A673 (cell line): ENCODE measurements around the gene SMIM17. TPM values are rescaled to one million over a fixed set of nuclear protein-coding genes. Genes with fewer than 3 reads are reported as not detected.
A peak's percentile ranks its signal among the peaks of the same experiment; 100 is the strongest.

Experiments used
- BruUV-seq: library from RNA; stranded (reverse); fragments of 400-500 nt; replicated peaks from 2 replicates; lab custom pipeline; 2021; lab: Mats Ljungman, UMichigan
- CTCF ChIA-PET: fragments of 300-600 bp; sonication (Branson Sonifier 250); formaldehyde crosslinking; loops from one replicate; lab custom pipeline; 2022; ENCODE audit warnings: antibody characterized with exemption; lab: Charles Lee
- POLR2A ChIA-PET: fragments of 300-600 bp; sonication (Branson Sonifier 250); formaldehyde crosslinking; loops from one replicate; lab custom pipeline; 2022; ENCODE audit warnings: antibody characterized with exemption; ENCODE audit not compliant: low non-redundant PET; lab: Charles Lee
- DNase-seq: peaks from one replicate; pipeline ENCODE4 v3.0.0-alpha.2; 2015; ENCODE audit warnings: low spot score
- H3K27ac ChIP-seq: fragments of 200-600 bp; sonication (generic); 2 replicates; pipeline ENCODE4 v1.5.1; 2016; ENCODE audit warnings: mixed run types, low read depth, mild to moderate bottlenecking, mixed read lengths, antibody characterized with exemption, low read length; ENCODE audit not compliant: poor library complexity, severe bottlenecking
- H3K27me3 ChIP-seq: fragments of 200-600 bp; sonication (generic); replicated peaks from 2 replicates; pipeline ENCODE4 v1.6.1; 2017; ENCODE audit warnings: mixed run types, low read depth, mild to moderate bottlenecking, mixed read lengths, antibody characterized with exemption, low read length; ENCODE audit not compliant: insufficient read depth, poor library complexity
- H3K36me3 ChIP-seq: fragments of 200-600 bp; sonication (generic); 2 replicates; pipeline ENCODE4 v1.6.1; 2016; ENCODE audit warnings: mixed run types, mild to moderate bottlenecking, mixed read lengths, antibody characterized with exemption, low read length; ENCODE audit not compliant: insufficient read depth, poor library complexity, severe bottlenecking
- H3K4me1 ChIP-seq: fragments of 200-600 bp; sonication (generic); 2 replicates; pipeline ENCODE4 v1.6.1; 2017; ENCODE audit warnings: mixed run types, mild to moderate bottlenecking, mixed read lengths, antibody characterized with exemption, low read length; ENCODE audit not compliant: insufficient read depth, poor library complexity, severe bottlenecking
- H3K4me3 ChIP-seq: fragments of 200-600 bp; sonication (generic); 2 replicates; pipeline ENCODE4 v1.5.1; 2016; ENCODE audit warnings: low read depth, mixed run types, mild to moderate bottlenecking, mixed read lengths, low read length; ENCODE audit not compliant: poor library complexity, severe bottlenecking
- H3K9me3 ChIP-seq: fragments of 200-600 bp; sonication (generic); 2 replicates; pipeline ENCODE4 v1.6.1; 2016; ENCODE audit warnings: mixed run types, low read depth, mild to moderate bottlenecking, mixed read lengths, antibody characterized with exemption, low read length; ENCODE audit not compliant: poor library complexity, severe bottlenecking
- CTCF ChIP-seq: fragments of 300-800, 200-600 bp; sonication (generic); conservative IDR thresholded peaks from 2 replicates; pipeline ENCODE4 v1.5.1; 2017; ENCODE audit warnings: low read depth, mild to moderate bottlenecking, antibody characterized with exemption, low read length, moderate library complexity, mixed read lengths
- EZH2 ChIP-seq: fragments of 200-600 bp; sonication (generic); IDR thresholded peaks from 2 replicates; pipeline ENCODE4 v1.6.1; 2017; ENCODE audit warnings: borderline replicate concordance, low read depth, mild to moderate bottlenecking, mixed read lengths, antibody characterized with exemption, low read length; ENCODE audit not compliant: poor library complexity, severe bottlenecking
- intact Hi-C: fragments of 100-400 bp; cut with micrococcal nuclease; formaldehyde crosslinking; loops from one replicate; pipeline ENCODE4 v1.10.0; 2022; ENCODE audit not compliant: unreplicated experiment
- total RNA-seq: library from RNA; stranded (reverse); gene quantifications from 2 replicates; pipeline ENCODE4 v1.2.3, GENCODE V29; 2021

The SMIM17 gene
- total RNA-seq, 1 experiment from 2014 or later = 0.52 TPM

GRCh38 chr19:56637976-56638555 is 4.9 kb upstream of the SMIM17 start:
- H3K36me3 ChIP-seq = no peaks in the 10 kb centered on the region
- DNase-seq = peak; percentile 89
- H3K27ac ChIP-seq = no peak overlapping the region
- H3K9me3 ChIP-seq = peaks cover 31% of the 10 kb centered on the region
- H3K27me3 ChIP-seq = peaks cover 10% of the 10 kb centered on the region
- BruUV-seq = no TSS peak
- no peak for TF ChIP-seq EZH2
- no peak for TF ChIP-seq CTCF
- H3K4me1 ChIP-seq = no peaks in the 10 kb centered on the region
- ChIA-PET CTCF (no interaction called here), POLR2A (no interaction called here)
- H3K4me3 ChIP-seq = no peak overlapping the region
- intact Hi-C loops = no loop called here

DNA sequence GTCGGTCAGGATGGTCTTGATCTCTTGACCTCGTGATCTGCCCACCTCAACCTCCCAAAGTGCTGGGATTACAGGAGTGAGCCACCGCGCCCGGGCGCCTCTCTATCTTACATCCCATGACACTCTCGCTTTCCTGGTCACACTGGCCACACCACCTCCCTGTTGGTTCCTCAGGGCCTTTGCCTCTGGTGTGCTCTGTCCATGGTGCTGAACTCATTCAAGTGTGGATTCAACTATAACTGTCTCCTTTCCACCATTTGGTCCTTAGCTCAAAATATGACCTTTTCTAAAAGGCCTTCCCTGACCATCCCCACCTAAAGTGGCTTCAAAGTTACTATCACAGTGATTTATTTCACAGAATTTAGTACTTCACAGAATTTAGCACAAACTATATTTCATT is 3.7 kb upstream of the SMIM17 start:
- CTCF ChIA-PET = no interaction called here
- intact Hi-C loops = no loop called here
- no TSS peak for BruUV-seq
- no peaks in the 10 kb centered on the region for H3K4me1 ChIP-seq
- no peak overlapping the region for H3K27ac ChIP-seq
- H3K36me3 ChIP-seq = no peaks in the 10 kb centered on the region
- no peak overlapping the region for H3K4me3 ChIP-seq
- POLR2A ChIA-PET = no interaction called here
- no peak for TF ChIP-seq CTCF
- no peak for TF ChIP-seq EZH2
- H3K27me3 ChIP-seq = peaks cover 22% of the 10 kb centered on the region
- DNase-seq = peak; percentile 45
- H3K9me3 ChIP-seq = peaks cover 29% of the 10 kb centered on the region

DNA sequence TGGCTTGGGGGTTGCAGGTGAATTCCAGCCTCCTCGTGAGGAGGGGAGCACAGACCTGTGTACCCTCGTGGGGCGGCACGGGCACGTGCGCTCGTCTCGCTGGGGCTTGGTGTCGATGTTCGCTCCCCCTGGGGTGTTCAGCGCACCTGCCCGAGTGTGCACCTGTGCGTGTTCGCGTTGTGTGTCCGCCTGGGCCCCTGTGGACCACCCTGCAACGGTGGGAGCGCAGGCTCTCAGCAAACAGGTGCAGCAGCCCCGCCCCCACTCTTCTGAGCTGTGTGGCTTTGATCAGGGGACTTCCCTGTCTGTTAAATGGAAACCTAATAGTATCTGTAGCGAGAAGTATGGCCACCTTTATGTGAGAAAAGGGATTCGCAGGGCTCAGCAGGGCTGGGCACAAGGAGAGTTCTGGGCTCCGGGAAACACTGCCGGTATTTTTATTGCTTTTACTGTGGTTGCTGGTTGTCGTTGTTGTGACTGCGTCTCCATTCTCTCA is 549 bp downstream of the SMIM17 start:
- CTCF ChIA-PET = no interaction called here
- intact Hi-C loops = no loop called here
- H3K9me3 ChIP-seq = peaks cover 15% of the 10 kb centered on the region
- TF ChIP-seq CTCF = no peak
- no peak overlapping the region for H3K4me3 ChIP-seq
- no peaks in the 10 kb centered on the region for H3K4me1 ChIP-seq
- H3K27ac ChIP-seq = no peak overlapping the region
- peaks cover 24% of the 10 kb centered on the region for H3K27me3 ChIP-seq
- DNase-seq = no peak
- BruUV-seq = no TSS peak
- H3K36me3 ChIP-seq = no peaks in the 10 kb centered on the region
- POLR2A ChIA-PET = no interaction called here
